GM11168 (cell line): Measurements from ENCODE around the gene SYNJ2.
"Not testable (repeated sequence)": the region's sequence is repeated elsewhere in the genome, so short reads cannot be mapped to it uniquely, and the experiment has no call there.

Source experiments
- in situ Hi-C: fragments of 300-500 bp; cut with MboI; formaldehyde crosslinking; loops from one replicate; pipeline ENCODE4 v1.12.0; 2022; ENCODE audit warnings: low sequenced_read_pairs; ENCODE audit not compliant: unreplicated experiment

Gene SYNJ2

DNA sequence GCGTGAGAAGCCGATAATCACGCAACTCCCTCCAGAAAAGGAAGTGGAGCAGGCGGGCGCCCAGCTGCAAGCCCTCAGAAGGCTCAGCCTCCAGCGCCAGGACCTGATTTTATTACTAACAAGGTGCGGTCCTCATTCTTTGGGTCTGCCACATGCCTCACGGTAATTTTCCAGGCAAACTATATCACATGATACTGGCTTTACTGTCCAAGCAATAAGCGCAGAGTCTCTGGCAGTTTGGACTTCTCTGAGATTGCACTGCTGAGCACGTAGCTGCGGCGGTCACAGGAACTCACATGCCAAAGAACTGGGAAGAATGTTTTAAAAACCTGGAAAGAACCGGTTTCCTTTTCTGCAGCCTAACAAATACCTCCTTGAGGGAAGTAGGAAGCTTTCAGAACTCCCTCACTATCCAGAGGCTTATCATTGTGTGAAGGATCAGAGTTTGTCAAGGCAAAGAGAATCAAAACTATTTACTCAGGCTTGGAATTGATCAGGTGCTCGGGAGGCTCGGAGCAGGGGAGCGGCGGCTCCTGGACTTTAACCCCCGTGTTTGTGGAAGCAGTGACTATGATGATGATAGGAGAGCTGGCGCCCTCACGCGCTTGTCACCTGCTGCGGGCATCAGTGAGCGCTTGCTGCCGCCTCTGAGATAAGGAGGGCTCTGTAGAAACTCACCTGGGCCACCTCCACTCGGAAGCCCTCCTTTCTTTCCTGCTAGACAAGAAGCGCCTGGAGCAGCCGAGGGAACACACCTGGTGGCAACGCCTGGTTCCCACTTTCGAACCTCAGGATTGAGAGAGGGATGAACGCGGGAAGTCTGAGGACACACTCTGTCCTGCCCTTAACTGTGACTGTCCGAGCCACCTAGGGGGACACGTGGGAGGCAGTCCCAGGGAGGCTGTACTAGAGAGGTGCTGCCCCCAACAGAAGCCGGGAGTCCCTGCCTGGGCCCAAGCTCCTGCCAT, 27.2 kb upstream of the SYNJ2 start:
- in situ Hi-C loops = no loop called here

DNA sequence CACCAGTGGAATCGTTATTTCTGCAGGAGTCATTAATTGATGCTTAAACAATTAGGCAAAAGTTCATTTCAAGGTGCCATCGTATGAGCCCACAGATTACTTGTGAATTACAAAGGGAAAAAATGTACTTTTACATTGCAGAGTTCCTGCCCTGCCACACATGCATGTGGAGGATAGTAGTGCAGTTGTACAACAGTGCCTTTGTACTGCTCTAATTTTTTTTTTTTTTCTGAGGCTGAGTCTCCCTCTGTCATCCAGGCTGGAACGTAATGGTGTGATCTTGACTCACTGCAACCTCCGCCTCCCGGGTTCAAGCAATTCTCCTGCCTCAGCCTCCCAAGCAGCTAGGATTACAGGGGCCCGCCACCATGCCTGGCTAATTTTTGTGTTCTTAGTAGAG, 26.0 kb upstream of the SYNJ2 start:
- in situ Hi-C loops = no loop called here

DNA sequence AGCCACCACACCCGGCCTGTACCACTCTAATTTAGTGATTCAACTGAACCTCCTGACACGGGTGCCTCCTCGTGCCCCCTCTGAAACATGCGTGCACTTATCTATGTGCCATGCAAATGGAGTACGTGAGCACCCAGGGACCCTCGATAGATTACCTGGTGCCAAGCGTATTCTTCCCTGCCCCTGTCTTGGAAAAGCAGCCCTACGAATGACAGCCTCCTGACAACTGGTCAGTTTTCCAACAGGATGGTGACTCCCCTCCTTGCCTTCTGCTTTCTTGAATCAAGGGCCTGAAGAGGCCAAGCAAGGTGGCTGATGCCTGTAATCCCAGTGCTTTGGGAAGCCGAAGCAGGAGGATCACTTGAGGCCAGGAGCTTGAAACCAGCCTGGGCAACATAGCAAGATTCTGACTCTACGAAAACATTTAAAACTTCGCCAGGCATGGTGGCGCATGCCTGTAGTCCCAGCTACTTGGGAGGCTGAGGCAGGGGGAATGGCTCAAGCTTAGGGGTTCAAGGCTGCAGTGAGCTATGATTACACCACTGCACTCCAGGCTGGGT, 25.4 kb upstream of the SYNJ2 start:
- in situ Hi-C loops = no loop called here

DNA sequence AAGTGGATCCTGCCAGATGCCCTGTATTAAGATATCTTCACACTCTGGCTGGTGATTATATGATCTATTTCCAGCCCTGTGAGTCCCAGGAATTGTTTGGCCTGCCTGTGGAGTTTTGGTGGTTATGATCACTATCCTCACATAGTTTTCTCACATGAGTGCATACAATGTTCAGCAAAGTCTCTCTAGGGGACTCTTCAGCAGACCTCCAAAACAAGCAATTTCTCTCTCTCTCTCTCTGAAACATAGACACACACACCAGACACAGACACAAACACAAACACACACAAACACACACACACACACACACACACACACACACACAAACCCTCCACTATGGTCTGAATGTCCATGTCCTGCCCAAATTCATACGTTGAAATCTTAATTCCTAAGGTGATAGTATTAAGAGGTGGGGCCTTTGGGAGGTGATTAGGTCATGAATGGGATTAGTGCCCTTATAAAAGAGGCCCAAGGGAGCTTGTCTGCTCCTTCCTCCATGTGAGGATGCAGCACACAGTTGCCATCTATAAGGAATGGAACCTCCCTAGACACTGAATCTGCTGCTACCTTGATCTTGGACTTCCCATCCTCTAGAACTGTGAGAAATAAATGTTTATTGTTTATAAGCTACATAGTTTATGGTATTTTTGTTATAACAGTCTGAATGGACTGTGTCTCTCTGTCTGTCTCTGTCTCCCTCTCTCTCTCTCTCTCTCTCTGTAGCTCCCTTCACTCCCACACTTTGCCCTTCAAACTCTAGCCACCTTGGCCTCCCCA, 22.0 kb upstream of the SYNJ2 start:
- in situ Hi-C loops = no loop called here

DNA sequence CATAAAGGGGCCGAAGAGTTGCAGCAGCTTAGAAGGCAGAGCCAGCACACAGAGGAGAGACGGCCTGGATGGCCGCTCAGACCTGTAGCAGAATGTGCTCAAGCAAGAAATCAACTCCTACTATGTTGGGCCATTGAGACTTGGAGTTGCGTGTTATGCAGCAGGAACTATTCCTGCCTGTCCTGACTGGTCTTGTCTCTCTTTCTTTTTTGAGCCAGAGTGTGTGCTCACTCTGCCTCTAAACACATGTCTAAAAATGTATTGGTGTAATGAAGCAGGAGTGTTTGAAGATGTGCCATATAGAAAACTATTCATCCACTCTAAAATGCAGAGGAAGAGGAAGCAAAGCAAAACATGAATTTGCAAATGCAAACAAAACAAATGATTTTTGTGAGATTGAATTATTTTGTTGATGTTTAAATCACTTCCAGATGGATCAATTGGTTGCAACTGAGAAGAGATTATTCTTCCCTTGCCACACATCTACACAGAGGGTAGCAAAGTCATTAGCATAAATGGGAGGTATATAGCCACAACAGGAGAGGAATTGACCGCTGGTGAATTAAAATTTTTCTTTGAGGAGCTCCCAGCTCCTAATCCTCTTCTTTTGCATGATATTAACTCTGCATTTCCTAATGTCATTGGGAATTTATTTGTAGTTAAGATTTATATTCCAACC, 20.4 kb upstream of the SYNJ2 start:
- in situ Hi-C loops = no loop called here

DNA sequence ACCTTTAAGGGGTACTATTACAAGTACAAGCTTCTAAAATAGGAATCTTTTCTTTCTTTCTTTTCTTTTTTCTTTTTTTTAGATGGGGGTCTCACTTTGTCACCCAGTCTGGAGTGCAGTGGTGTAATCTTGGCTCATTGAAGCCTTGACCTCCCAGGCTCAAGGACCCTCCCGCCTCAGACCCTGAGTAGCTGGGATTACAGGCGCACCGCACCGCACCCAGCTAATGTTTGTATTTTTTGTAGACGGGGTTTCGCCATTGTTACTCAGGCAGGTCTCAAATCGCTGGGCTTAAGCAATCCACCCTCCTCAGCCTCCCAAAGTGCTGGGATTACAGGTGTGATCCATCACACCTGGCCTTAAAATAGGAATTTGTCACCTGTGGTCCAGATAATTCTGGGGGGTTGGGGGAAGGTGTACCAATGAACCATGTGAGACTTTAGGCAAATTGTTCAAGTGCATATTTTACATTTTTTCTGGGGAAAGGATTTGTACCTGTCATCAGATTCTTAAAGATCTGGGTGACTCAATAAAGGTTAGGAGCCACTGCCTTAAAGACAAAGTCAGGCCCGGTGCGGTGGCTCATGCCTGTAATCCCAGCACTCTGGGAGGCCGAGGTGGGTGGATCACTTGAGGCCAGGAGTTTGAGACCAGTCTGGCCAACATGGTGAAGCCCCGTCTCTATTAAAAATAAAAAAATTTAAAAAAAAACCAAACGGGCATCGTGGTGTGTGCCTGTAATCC, 19.7 kb upstream of the SYNJ2 start:
- in situ Hi-C loops = no loop called here

DNA sequence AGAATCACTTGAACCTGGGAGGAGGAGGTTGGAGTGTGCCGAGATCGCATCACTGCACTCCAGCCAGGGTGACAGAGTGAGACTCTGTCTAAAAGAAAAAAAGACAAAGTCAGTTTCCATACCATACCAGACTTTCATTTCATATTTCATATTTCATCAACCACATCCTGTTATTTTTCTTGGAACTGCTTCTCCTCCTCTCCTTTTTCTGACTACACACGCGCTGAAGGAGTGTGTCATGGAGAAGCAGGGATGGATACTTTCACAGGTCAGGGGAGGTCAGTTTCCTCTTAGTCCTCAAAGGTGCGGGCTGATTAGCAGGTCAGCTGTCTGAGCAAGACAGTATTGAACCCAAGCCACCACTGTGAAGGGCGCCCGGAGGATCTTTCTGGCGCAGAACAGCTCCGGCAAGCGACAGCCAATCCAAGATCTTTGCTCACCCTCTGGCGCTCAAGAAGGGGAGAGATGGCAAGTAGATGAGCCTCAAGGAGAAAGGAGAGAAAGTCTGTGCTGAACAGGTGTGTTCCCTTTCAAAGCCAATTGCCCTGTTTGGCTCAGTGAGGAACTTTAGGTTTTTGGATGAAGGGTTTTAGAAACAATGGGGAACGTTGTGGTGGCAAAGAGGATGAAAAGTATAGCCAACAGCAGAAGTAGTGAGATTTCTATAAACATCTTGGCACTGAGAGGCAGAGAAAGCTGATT, 18.9 kb upstream of the SYNJ2 start:
- in situ Hi-C loops = no loop called here

DNA sequence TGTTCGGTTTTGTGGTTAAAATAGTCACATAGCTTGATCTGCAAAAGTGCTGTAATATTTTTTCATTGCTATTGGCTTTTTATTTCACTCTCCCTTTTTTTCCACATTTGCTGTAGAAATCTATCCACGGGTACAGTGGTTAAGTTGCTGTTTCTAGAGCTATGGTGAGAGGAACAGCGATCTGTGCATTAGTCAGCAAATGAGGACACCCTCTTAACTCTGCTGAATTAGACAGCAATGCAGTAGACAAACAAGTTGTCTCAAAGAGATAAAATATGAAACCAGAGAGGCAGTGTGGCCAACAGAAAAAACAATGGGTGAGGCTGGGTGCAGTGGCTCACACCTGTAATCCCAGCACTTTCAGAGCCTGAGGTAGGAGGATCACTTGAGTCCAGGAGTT, 17.6 kb upstream of the SYNJ2 start:
- in situ Hi-C loops = no loop called here

DNA sequence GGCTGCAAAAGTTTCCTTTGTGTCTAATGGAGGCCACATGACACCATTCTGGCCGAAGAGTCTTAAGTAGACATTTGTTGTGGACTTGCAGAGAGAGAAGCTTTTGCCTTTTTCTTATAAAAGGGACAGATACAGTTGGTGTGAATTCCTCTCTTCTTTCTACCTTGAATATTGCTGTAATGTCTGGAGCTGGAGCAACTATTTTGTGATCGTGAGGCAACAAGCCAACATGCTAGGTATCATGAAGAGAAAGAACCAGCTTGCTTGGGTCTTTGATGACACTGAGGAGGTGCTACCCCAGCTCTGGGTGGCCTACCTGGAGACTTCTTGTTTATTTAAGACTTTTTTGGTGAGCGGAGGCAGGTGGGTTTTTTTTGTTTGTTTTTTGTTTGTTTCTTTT, 16.3 kb upstream of the SYNJ2 start:
- in situ Hi-C loops = no loop called here

DNA sequence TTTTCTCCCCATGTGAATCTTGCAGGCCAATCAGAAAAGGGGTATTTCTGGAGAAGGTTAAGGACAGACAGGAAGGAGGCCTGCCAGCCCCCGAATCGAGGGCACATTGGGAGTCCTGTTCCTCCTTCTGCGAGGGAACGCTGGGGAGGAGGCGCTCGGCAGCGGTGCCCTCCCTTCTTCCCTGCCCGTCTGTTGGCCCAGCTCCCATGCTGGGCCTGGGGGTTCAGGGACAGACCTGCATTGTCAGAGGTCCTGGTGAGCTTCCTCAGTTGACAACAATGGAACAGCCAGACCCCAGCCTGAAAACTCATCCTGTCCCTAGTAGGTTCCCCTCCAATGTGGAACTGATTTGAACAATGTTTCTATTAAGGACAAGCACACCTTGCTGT, 15.1 kb upstream of the SYNJ2 start:
- in situ Hi-C loops = no loop called here

DNA sequence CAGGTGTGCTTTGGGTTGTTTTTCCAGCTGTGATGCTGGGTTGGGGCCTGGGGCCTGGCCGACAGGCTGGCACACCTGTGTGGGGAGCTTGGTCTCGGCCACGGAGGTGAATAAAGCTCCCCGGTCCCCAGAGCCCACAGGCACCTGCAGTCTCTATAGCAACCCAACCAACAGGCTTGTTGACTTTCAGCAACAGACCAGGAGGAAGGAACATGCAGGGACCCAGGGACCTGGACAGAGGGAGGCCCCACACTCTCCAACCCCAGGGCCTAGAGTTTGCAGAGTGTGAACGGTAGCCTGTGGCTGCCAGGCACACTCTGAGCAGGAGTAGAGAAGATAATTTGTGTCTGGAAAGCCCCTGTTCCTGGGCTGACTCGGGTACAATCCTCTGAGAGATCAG, 14.6 kb upstream of the SYNJ2 start:
- in situ Hi-C loops = no loop called here

DNA sequence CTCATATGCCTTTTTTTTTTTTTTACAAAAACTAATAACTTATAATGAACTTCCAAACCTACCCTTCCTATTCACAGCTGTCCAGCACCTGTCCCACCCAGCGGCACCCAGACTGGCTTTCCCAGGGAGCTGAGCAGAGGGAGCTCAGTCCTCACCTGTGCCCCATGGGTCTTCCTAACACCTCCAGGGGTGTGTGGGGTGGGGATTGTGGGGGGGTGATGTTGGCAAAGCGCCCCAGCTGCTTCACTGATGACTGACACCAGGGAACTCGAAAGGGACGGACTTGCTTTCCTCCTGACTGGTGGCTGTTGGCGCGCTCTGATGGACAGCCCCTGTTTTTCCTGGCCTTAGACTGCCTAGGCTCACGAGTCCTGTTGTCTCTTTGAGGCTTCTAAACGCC, 14.2 kb upstream of the SYNJ2 start:
- in situ Hi-C loops = no loop called here

DNA sequence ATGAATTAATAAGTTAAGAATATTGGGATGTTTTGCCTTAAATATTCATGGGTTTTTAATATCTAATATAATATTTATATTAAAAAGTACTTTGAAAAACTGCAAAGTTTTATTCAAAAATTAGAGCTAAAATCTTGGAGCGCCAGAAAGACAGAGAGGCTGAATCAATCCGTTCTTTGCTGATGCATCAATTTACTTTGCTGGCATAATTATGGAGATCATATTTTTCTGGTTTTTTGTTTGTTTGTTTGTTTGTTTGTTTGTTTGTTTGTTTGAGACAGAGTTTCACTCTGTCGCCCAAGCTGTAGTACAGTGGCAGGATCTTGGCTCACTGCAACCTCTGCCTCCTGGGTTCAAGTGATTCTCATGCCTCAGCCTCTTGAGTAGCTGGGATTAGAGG, 9.5 kb upstream of the SYNJ2 start:
- in situ Hi-C loops = not testable (repeated sequence)

DNA sequence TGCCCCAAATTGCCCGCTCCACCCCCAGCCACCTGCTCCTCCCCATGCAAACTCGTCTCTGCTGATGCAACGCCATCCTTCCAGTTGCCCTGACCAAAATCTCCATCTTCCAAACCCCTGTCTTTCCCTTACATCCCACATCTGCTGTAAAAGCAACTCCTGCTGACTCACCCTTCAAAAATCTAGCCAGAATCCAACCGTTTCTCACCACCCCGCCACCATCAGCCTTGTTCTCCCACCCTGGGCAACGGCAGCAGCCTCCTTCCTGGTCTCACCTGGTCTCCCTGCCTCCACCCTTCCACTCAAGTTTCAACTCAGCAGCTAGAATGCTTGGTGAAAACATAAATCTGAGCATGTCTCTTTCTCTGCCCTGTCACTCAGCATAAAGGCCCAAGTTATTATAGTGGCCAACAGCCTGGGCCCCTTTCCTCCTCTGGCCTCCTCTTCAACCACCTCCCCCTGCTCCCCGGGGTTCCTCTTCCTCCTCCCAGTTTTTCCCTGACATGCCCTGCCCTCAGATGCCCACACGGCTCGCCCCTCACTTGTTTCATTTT, 7.2 kb upstream of the SYNJ2 start:
- in situ Hi-C loops = no loop called here

DNA sequence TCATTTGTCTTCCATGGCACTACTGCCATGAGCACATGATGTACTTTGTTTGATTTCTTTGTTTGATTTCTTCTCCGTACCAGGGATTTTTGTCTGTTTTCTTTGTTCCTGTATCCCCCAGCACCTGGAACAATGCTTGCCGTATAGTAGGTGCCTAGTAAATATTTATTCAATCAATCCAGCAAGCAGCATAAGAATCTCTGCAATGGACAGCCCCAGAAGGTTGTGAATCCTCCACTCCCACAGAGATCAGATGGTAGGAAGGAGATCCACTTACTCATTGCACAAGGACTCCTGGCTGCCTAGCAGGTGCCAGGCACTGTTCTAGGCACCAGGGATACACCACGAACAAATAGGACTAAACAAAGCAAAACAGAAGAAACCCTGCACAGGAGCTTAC, 6.7 kb upstream of the SYNJ2 start:
- in situ Hi-C loops = no loop called here

DNA sequence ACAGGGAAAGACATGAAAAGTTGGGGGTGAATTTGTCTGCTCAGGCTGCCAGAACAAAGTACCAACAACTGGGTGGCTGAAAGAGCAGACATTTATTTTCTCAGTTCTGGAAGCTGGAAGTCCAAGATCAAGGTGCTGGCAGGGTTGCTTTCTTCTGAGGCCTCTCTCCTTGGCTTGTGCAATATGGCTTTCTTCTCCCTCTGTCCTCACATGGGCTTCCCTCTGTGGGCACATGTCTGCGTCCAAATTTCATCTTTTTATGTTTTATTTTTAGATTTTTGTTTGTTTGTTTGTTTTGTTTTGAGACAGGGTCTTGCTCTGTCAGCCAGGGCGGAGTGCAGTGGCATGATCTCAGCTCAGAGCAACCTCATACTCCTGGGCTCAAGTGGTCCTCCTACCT, 6.2 kb upstream of the SYNJ2 start:
- in situ Hi-C loops = no loop called here

DNA sequence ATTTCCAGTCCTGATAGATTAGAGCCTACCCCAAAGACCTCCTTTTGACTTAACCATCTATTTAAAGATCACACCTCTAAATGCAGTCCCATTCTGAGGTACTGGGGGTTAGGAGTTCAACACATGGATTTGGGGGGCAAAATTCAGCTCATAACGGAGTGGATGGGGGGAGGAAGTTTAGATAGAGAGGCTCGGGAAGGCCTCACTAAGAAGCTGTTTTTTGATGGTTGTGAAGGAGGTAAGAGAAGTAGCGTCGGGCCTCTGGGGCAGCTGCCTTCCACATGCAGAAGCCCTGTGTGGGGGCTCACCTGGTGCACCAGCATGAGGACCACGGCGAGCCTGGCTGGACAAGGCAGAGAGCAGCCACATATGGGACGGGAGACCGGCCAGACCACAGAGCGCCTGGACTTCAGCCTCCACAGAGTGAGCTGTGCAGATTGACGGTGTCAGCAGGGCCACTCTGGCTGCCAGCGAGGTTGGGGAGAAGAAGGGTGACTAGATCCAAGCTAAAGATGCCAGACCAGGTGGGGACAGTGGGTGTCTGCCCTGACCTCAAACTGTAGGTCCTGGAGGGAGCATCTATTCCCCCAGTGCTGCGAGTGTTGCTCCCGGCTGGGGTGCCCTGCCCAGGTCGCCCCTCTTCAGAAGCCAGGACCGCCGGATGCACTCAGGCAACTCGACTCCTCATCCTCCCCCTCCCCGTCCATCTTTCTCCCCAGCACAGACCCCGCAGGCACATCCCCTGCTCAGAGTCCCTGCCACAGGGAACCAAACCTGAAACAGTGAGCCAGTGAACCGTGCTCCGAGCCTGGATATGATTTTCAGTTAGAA, 5.1 kb upstream of the SYNJ2 start:
- in situ Hi-C loops = no loop called here

DNA sequence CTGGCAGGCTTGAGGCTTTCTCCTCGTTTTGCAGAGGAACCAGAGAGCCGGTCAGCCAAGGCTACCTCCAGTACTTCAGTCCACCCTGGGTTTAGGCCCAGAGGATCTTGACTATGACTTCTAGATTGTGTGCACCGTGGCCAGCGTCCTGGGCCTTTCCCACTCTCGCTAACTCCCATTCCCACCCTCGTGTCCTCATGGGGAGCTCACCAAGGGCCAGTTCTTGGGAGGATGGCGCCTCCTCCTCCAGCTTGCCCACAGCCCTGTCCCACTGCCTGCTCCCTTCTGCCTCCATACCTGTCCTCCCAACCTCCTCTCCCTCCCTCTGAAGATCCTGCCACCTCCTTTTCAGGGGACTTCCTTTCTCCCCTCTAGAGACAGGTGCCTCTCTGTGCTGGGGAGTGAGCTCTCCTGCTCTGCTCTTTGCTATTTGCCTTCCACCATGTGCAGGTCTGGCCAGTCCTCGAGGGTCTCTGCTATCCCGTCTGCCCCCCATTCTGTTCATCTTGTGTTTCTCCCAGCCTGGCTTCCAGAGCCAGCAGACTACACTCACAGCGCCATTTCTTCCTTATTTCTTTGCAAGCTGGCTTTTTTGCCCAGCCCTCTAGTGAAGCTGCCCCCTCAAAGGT, 4.4 kb upstream of the SYNJ2 start:
- in situ Hi-C loops = no loop called here
